HepG2 (cell line): Measurements from ENCODE around the gene ZNF503. TPM values are rescaled to one million over a fixed set of nuclear protein-coding genes. Genes with fewer than 3 reads are reported as not detected.

Experiments used
- CBFB ChIP-seq: sonication (generic); formaldehyde crosslinking; IDR thresholded peaks from 2 replicates; pipeline ENCODE4 v1.4.0; 2020; ENCODE audit warnings: missing genetic modification reagents
- GPN1 ChIP-seq: sonication (generic); formaldehyde crosslinking; IDR thresholded peaks from 2 replicates; pipeline ENCODE4 v1.5.1; 2020; ENCODE audit warnings: missing genetic modification reagents, borderline replicate concordance
- MAX ChIP-seq: IDR thresholded peaks from 2 replicates; pipeline ENCODE4 v1.6.1; 2012; ENCODE audit warnings: inconsistent platforms
- MAZ ChIP-seq, 2 experiments: sonication (generic) in 1 of 2; formaldehyde crosslinking in 1 of 2; IDR thresholded peaks; 2 replicates each; pipeline versions ENCODE4 v1.5.0 to v1.6.1; 2012 to 2020; ENCODE audit warnings: low read depth in 2 of 2, mild to moderate bottlenecking in 2 of 2, borderline replicate concordance in 1 of 2, improper control_type of control experiment in 1 of 2, low read length in 1 of 2, missing genetic modification reagents in 1 of 2, moderate library complexity in 1 of 2
- NR0B2 ChIP-seq: sonication (generic); formaldehyde crosslinking; IDR thresholded peaks from 2 replicates; pipeline ENCODE4 v1.4.0; 2020; ENCODE audit warnings: mild to moderate bottlenecking, missing genetic modification reagents
- PTBP1 ChIP-seq: fragments of 200-400 bp; formaldehyde crosslinking; IDR thresholded peaks from 2 replicates; pipeline ENCODE4 v1.6.1; 2018; ENCODE audit warnings: low read length, low read depth; ENCODE audit not compliant: poor library complexity, severe bottlenecking
- RBFOX2 ChIP-seq: fragments of 200-400 bp; formaldehyde crosslinking; IDR thresholded peaks from 2 replicates; pipeline ENCODE4 v1.6.1; 2017; ENCODE audit warnings: low read depth, mild to moderate bottlenecking, low read length
- SATB2 ChIP-seq: sonication (generic); formaldehyde crosslinking; IDR thresholded peaks from 2 replicates; pipeline ENCODE4 v1.5.0; 2020; ENCODE audit warnings: missing genetic modification reagents
- SMC3 ChIP-seq: IDR thresholded peaks from 2 replicates; pipeline ENCODE4 v1.6.1; 2011; ENCODE audit warnings: low read length, improper control_type of control experiment
- ZNF710 ChIP-seq: sonication (generic); formaldehyde crosslinking; IDR thresholded peaks from 2 replicates; pipeline ENCODE4 v1.5.0; 2020; ENCODE audit warnings: mild to moderate bottlenecking, missing genetic modification reagents, borderline replicate concordance
- polyA plus RNA-seq, 8 experiments: library from polyadenylated mRNA; depleted of rRNA in 3 of 8; stranded (reverse) in 7 of 8; unstranded in 1 of 8; fragments of >200 nt; fragmentation: Illumina TruSeq in 4 of 8; extraction: Trizol in 4 of 8; gene quantifications; 2 replicates each; pipeline versions ENCODE4 v1.2.1 to v1.2.3, GENCODE V29; 2011 to 2016; ENCODE audit warnings: low read depth in 4 of 8, missing spikeins in 1 of 8, mixed read lengths in 1 of 8; ENCODE audit not compliant: insufficient read depth in 1 of 8
- total RNA-seq, 5 experiments: library from RNA; depleted of rRNA; stranded (reverse); fragments of >200 nt; fragmentation: Illumina TruSeq; extraction: Trizol; gene quantifications; 2 replicates each; pipeline ENCODE4 v1.2.3, GENCODE V29; 2016; ENCODE audit warnings: low read depth in 1 of 5
- TF ChIP-seq, protein P1 (sequence below): sonication (generic); formaldehyde crosslinking; IDR thresholded peaks from 2 replicates; pipeline ENCODE4 v1.9.0; 2022; ENCODE audit warnings: missing genetic modification reagents, mild to moderate bottlenecking, borderline replicate concordance
- TF ChIP-seq, protein P2 (sequence below), 2 experiments: fragments of 450-650 bp in 1 of 2; sonication (generic) in 1 of 2; formaldehyde crosslinking in 1 of 2; IDR thresholded peaks; 2 replicates each; pipeline versions ENCODE4 v1.6.1 to v1.8.0; 2016 to 2022; ENCODE audit warnings: antibody characterized with exemption in 1 of 2, mild to moderate bottlenecking in 1 of 2, missing genetic modification reagents in 1 of 2

Gene ZNF503
- total and polyA plus RNA-seq, 2 of the 13 experiments (the other 11 are each of a cell fraction or from before 2014, with no cell fraction given), result 2.7 to 8.3 TPM

DNA sequence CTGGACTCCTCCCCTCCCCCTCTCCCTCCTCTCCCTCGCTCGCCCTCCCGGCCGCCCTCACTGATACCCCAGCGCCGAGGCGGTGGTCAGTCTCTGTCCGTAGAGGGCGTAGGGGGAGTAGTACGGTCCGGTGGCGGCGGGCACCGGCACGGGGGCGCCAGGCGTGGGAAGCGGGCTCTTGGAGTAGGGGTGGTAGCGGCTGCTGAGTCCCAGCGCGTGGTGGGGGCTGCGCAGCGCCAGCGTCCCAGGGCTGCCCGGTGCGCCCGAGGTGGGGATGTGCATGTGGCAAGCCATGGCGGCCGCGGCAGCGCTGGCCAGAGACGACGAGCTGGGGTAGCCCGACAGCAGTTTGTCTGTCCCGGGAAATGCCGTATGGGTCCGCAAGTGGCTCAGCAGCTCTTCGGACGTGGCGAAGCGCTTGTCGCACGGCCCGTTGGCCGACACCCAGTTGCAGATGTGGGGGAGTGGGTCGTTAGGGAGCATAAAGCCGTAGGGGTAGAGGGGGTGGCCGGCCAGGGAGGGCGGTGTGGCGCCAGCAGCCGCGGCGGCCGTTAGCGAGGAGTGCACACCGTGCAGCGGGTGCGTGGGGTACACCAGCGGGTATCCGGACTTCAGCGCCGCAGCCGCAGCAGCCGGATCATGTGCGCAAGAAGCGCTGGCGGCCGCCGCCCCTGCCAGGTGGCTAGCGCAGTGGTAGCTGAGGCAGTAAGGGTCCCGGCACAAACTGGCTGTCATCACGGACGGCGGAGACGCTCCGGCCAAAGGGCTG is 2.7 kb downstream of the ZNF503 start (continued):
- TF ChIP-seq PTBP1 (peak; percentile 45), GPN1 (CRISPR knock-in tag) (no peak), SMC3 (no peak), SATB2 (CRISPR knock-in tag) (no peak), ZNF710 (CRISPR knock-in tag) (no peak), NR0B2 (CRISPR knock-in tag) (0 out of 2 replicates have a peak, but pooled peaks have one; percentile 19), CBFB (CRISPR knock-in tag) (no peak), RBFOX2 (peak; percentile 95), MAZ (IDR thresholded peaks at IDR 0.05; ENCODE audit: borderline replicate concordance, low read depth, low read length) (no peak), MAZ (CRISPR knock-in tag; IDR thresholded peaks at IDR 0.05; ENCODE audit: low read depth) (no peak), MAX (no peak)
- TF ChIP-seq, protein P1, sequence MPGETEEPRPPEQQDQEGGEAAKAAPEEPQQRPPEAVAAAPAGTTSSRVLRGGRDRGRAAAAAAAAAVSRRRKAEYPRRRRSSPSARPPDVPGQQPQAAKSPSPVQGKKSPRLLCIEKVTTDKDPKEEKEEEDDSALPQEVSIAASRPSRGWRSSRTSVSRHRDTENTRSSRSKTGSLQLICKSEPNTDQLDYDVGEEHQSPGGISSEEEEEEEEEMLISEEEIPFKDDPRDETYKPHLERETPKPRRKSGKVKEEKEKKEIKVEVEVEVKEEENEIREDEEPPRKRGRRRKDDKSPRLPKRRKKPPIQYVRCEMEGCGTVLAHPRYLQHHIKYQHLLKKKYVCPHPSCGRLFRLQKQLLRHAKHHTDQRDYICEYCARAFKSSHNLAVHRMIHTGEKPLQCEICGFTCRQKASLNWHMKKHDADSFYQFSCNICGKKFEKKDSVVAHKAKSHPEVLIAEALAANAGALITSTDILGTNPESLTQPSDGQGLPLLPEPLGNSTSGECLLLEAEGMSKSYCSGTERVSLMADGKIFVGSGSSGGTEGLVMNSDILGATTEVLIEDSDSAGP, result peak; percentile 67; the same call in 1 of the 2 replicates
- TF ChIP-seq, protein P2, sequence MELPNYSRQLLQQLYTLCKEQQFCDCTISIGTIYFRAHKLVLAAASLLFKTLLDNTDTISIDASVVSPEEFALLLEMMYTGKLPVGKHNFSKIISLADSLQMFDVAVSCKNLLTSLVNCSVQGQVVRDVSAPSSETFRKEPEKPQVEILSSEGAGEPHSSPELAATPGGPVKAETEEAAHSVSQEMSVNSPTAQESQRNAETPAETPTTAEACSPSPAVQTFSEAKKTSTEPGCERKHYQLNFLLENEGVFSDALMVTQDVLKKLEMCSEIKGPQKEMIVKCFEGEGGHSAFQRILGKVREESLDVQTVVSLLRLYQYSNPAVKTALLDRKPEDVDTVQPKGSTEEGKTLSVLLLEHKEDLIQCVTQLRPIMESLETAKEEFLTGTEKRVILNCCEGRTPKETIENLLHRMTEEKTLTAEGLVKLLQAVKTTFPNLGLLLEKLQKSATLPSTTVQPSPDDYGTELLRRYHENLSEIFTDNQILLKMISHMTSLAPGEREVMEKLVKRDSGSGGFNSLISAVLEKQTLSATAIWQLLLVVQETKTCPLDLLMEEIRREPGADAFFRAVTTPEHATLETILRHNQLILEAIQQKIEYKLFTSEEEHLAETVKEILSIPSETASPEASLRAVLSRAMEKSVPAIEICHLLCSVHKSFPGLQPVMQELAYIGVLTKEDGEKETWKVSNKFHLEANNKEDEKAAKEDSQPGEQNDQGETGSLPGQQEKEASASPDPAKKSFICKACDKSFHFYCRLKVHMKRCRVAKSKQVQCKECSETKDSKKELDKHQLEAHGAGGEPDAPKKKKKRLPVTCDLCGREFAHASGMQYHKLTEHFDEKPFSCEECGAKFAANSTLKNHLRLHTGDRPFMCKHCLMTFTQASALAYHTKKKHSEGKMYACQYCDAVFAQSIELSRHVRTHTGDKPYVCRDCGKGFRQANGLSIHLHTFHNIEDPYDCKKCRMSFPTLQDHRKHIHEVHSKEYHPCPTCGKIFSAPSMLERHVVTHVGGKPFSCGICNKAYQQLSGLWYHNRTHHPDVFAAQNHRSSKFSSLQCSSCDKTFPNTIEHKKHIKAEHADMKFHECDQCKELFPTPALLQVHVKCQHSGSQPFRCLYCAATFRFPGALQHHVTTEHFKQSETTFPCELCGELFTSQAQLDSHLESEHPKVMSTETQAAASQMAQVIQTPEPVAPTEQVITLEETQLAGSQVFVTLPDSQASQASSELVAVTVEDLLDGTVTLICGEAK (IDR thresholded peaks at IDR 0.05), result no peak
- TF ChIP-seq, protein P2 (CRISPR knock-in tag; IDR thresholded peaks at IDR 0.05), result no peak
